Measurements from ENCODE around the gene TSPAN4. TPM values are rescaled to one million over a fixed set of nuclear protein-coding genes. Genes with fewer than 3 reads are reported as not detected.
A peak's percentile ranks its signal among the peaks of the same experiment; 100 is the strongest.

The TSPAN4 gene
- total RNA-seq, 1 experiment from 2014 or later = 50.3 TPM

DNA sequence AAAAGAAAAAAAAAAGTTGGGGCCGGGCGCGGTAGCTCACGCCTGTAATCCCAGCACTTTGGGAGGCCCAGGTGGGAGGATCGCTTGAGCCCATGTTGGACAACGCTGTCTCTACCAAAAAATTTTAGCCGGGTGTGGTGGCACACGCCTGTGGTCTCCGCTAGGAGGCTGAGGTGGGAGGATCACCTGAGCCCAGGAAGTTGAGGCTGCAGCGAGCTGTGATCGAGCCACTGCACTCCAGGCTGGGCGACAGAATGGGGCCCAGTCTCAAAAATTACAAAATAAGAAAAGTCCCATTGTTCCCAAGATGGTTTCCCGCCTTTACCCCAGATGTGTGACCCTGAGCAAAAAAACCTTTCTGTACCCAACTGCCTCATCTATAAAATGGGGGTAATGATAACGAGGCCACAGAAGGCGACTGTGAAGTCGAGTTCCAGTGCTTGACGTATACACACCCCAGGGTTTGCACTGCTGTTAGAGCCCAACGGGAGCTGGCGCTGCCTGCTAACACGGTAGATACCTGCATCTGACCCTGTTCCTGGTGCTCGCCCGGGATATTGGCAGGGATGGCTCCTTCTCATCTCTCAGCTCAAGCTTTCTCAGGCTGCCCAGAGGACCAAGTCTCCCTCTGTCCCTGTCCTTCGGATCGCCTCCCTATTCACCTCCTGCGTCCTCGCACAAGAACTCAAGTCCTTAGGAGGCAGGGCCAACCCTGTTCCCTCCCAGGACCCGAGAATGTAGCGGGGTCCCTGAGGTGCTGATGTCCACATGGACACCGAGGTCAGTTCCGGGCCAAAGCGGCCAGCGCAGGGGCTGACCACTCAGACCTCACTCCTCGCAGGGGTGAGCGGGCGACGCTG lies 34.0 kb upstream of the TSPAN4 start:
- POLR2A ChIA-PET = interaction anchor here (1.0 to 4.4 kb wide), 7 partner anchors 10 to 34 kb away, joined by 3 to 45 read pairs (median 6); partner anchors contain the start of genes CRACR2B, PNPLA2 and TSPAN4
- DNase-seq (ENCODE audit: low read depth, low spot score) (no peak), ATAC-seq (peak; percentile 24)
- H3K9me2 ChIP-seq (ENCODE audit: insufficient read depth) = no peaks in the 10 kb centered on the region
- peaks cover 63% of the 10 kb centered on the region for H3K79me2 ChIP-seq (ENCODE audit: insufficient read depth, low read length)
- H4K20me1 ChIP-seq (ENCODE audit: insufficient read depth) = peaks cover 17% of the 10 kb centered on the region; the same call in 1 of the 2 replicates
- TSS peak; percentile 80 for BruUV-seq (replicated peaks)
- RAD21 ChIA-PET (ENCODE audit: low non-redundant PET in 1 of 2, low total read pairs in 2 of 2, uncharacterized antibody in 2 of 2, unreplicated experiment in 2 of 2) = no interaction called here
- H3K4me1 ChIP-seq (ENCODE audit: control insufficient read depth in 1 of 2, insufficient read depth in 2 of 2, low read length in 2 of 2) = peaks cover 27 to 58% of the 10 kb centered on the region in 2 experiments
- no peak for TF ChIP-seq EGR1 (IDR thresholded peaks at IDR 0.05; ENCODE audit: low read depth)
- TF ChIP-seq ZNF274 (IDR thresholded peaks at IDR 0.05; ENCODE audit: low read depth, low read length) = no peak
- TF ChIP-seq, protein P1, sequence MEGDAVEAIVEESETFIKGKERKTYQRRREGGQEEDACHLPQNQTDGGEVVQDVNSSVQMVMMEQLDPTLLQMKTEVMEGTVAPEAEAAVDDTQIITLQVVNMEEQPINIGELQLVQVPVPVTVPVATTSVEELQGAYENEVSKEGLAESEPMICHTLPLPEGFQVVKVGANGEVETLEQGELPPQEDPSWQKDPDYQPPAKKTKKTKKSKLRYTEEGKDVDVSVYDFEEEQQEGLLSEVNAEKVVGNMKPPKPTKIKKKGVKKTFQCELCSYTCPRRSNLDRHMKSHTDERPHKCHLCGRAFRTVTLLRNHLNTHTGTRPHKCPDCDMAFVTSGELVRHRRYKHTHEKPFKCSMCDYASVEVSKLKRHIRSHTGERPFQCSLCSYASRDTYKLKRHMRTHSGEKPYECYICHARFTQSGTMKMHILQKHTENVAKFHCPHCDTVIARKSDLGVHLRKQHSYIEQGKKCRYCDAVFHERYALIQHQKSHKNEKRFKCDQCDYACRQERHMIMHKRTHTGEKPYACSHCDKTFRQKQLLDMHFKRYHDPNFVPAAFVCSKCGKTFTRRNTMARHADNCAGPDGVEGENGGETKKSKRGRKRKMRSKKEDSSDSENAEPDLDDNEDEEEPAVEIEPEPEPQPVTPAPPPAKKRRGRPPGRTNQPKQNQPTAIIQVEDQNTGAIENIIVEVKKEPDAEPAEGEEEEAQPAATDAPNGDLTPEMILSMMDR (IDR thresholded peaks at IDR 0.05 in 2 of 3, conservative IDR thresholded peaks at IDR 0.05 in 1 of 3; ENCODE audit: borderline replicate concordance in 1 of 3, insufficient read depth in 1 of 3, low read depth in 2 of 3, low read length in 2 of 3) = peak in 2 of 3 experiments; percentile 36 to 47; a peak in 4 of 6 replicates
- TF ChIP-seq POLR2AphosphoS5 (IDR thresholded peaks at IDR 0.05; ENCODE audit: low read depth, low read length) = no peak
- TF ChIP-seq, protein P2, sequence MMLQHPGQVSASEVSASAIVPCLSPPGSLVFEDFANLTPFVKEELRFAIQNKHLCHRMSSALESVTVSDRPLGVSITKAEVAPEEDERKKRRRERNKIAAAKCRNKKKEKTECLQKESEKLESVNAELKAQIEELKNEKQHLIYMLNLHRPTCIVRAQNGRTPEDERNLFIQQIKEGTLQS (IDR thresholded peaks at IDR 0.05) = no peak
- TF ChIP-seq, protein P3, sequence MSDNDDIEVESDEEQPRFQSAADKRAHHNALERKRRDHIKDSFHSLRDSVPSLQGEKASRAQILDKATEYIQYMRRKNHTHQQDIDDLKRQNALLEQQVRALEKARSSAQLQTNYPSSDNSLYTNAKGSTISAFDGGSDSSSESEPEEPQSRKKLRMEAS (IDR thresholded peaks at IDR 0.05) = no peak
- TF ChIP-seq YY1 (IDR thresholded peaks at IDR 0.05; ENCODE audit: extremely low read depth, insufficient replicate concordance, low read depth, low read length) = peak; percentile 19
- TF ChIP-seq EZH2phosphoT487 (IDR thresholded peaks at IDR 0.05; ENCODE audit: borderline replicate concordance) = no peak
- H3K27me3 ChIP-seq (ENCODE audit: insufficient read depth, low read length) = no peaks in the 10 kb centered on the region
- peak overlapping the region; percentile 88 for H3K4me2 ChIP-seq (ENCODE audit: low read length)
- peak overlapping the region; percentile 100 for H3K9ac ChIP-seq (ENCODE audit: low read length)
- H3K9me3 ChIP-seq (ENCODE audit: control insufficient read depth in 1 of 2, insufficient read depth in 1 of 2, low read depth in 1 of 2, low read length in 2 of 2) = no peaks in the 10 kb centered on the region
- H3K27ac ChIP-seq (ENCODE audit: low read depth, low read length) = peak overlapping the region; percentile 93
- no peak overlapping the region for H2AFZ ChIP-seq (ENCODE audit: low read depth, low read length, poor library complexity, severe bottlenecking)
- peak overlapping the region; percentile 82 to 97 for H3K4me3 ChIP-seq (replicated peaks in 1 of 2; ENCODE audit: low read depth in 1 of 2, low read length in 2 of 2)
- CTCF ChIA-PET = interaction anchor here (0.8 to 1.5 kb wide), 4 partner anchors 8 to 33 kb away, joined by 3 to 7 read pairs (median 3); partner anchors contain the start of gene PNPLA2
- intact Hi-C loops (cut with micrococcal nuclease) = loop anchor here (1.0 to 5.0 kb wide), 2 partner anchors 12 to 34 kb away; partner anchors contain the start of genes POLR2L and TSPAN4
- H3K36me3 ChIP-seq (ENCODE audit: control insufficient read depth in 1 of 2, insufficient read depth in 2 of 2, low read length in 2 of 2) = peaks cover 21 to 38% of the 10 kb centered on the region in 2 experiments

All from HCT116 (cell line).